ENCODE data around the gene SMAD9.

The SMAD9 gene

DNA sequence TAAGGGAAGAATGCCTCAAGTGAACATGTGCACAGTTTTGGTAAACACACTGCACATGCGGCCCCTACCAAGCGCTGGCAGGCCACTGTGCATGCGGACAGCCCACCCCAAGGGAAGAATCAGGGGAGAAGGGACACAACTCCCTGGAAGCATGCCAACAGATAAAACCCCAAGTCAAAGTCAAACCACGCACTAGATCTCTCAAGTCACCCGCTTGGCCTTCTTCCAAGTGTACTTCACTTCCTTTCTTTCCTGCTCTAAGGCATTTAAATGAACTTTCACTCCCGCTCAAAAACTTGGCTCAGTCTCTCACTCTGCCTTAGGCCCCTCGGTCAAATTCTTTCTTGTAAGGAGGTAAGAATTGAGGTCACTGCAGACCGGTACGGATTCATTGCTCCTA is 105.6 kb downstream of the SMAD9 start:
- no peak for DNase-seq

DNA sequence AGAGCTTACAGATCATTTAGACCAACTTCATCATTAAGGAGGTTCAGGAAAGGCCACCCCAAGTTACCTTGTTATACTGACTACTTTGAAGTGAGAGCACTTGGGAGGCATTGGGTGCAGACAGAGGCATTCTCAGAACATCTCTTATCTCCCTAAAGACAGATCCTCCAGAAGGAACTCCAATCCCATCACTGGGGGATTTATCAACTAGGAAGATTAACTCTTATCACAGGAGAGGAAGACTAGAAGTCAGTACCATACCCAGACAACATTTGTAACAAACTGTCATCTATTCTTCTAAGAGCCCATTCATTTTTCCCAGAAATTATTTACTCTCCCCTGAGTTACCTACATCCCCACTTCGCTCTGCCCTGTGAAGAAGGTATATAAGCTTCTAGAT is 106.8 kb downstream of the SMAD9 start:
- DNase-seq = no peak

DNA sequence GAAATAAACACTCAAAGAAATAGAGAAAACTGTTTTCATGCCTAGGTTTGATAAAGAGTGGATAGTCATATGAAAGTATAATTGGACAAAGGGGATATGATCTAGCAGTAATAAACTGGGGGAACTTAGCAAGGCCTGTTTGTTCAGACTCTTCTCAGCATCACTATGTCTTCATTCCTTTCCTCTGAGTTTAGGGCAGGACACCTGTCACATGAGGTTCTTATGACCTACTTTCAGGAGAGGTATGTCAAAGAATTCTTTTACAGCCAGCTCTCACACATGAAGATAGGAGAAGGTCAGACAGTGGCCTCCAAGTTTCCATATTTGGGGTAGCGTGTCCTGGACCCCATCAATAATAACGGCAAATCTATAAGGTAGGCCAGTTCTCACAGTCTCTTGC is 112.4 kb downstream of the SMAD9 start:
- no peak for DNase-seq

DNA sequence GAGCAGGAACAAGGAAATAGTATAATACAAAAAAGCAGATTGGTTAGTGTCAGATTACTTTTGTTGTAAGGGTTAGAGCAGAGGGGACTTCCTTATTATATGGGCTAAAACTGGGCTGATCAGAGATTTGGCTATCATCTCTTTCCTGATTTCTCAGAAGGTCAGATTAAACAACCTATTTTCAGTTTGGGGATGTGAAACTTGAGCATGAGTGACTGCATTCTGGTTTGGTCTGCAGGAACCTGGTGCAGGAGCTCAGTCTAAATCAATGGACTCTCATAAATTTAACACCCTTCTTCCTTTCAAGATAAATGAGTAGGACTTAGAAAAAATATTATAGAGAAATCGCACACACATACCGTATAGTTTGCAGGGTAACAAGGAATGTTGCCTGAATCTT is 113.9 kb downstream of the SMAD9 start:
- DNase-seq = no peak

GRCh38 chr13:36804588-36804987 is 115.5 kb downstream of the SMAD9 start:
- DNase-seq = no peak

GRCh38 chr13:36801035-36801434 is 119.0 kb downstream of the SMAD9 start:
- no peak for DNase-seq

- DNase-seq = no peak
These were observed 124.0 kb downstream of the SMAD9 start for GRCh38 chr13:36796052-36796451.

GRCh38 chr13:36795463-36795862 is 124.6 kb downstream of the SMAD9 start:
- DNase-seq = no peak
